Mesenchymal stem cell (in vitro differentiated cells and primary cell): Measurements from ENCODE around the gene ZBTB9.

Experiments
- DNase-seq: peaks from one replicate; pipeline ENCODE4 v3.0.0-alpha.2; 2013
- H2AFZ ChIP-seq: one replicate; pipeline ENCODE4 v1.6.1; 2013; ENCODE audit warnings: low read depth, mild to moderate bottlenecking, control low read depth, inconsistent platforms, low read length, moderate library complexity
- H2AK5ac ChIP-seq: 2 replicates; pipeline ENCODE4 v1.6.1; 2013; ENCODE audit warnings: low read length, moderate library complexity, mild to moderate bottlenecking, inconsistent platforms; ENCODE audit not compliant: severe bottlenecking
- H2BK120ac ChIP-seq: one replicate; pipeline ENCODE4 v1.6.1; 2013; ENCODE audit warnings: low read depth, mild to moderate bottlenecking, inconsistent platforms, low read length, moderate library complexity
- H2BK12ac ChIP-seq, 2 experiments: one replicate each; pipeline ENCODE4 v1.6.1; 2013; ENCODE audit warnings: inconsistent platforms in 2 of 2, low read length in 2 of 2, mild to moderate bottlenecking in 2 of 2, moderate library complexity in 2 of 2, control low read depth in 1 of 2
- H2BK15ac ChIP-seq: one replicate; pipeline ENCODE4 v1.6.1; 2013; ENCODE audit warnings: mild to moderate bottlenecking, low read depth, inconsistent platforms; ENCODE audit not compliant: poor library complexity, severe bottlenecking
- H2BK5ac ChIP-seq: 2 replicates; pipeline ENCODE4 v1.6.1; 2013; ENCODE audit warnings: low read depth, mild to moderate bottlenecking, low read length, control low read depth, inconsistent platforms; ENCODE audit not compliant: poor library complexity, severe bottlenecking
- H3K14ac ChIP-seq, 2 experiments: one replicate each; pipeline ENCODE4 v1.6.1; 2013; ENCODE audit warnings: inconsistent platforms in 2 of 2, low read length in 2 of 2, control low read depth in 1 of 2, mild to moderate bottlenecking in 1 of 2, moderate library complexity in 1 of 2
- H3K18ac ChIP-seq, 2 experiments: one replicate each; pipeline ENCODE4 v1.6.1; 2013; ENCODE audit warnings: inconsistent platforms in 2 of 2, low read length in 2 of 2, control low read depth in 1 of 2, low read depth in 1 of 2, mild to moderate bottlenecking in 1 of 2
- H3K23ac ChIP-seq, 2 experiments: one replicate each; pipeline ENCODE4 v1.6.1; 2013; ENCODE audit warnings: inconsistent platforms in 2 of 2, low read length in 2 of 2, mild to moderate bottlenecking in 2 of 2, moderate library complexity in 2 of 2, control low read depth in 1 of 2
- H3K27ac ChIP-seq: 2 replicates; pipeline ENCODE4 v1.5.1; 2013; ENCODE audit warnings: mild to moderate bottlenecking, moderate library complexity, low read length, control low read depth, inconsistent platforms; ENCODE audit not compliant: poor library complexity, severe bottlenecking
- H3K27me3 ChIP-seq, 2 experiments: 2 replicates each; pipeline versions ENCODE4 v1.6.1 to v1.7.0; 2013; ENCODE audit warnings: low read length in 2 of 2, mild to moderate bottlenecking in 2 of 2, moderate library complexity in 2 of 2, control low read depth in 1 of 2, inconsistent platforms in 1 of 2; ENCODE audit not compliant: control insufficient read depth in 1 of 2, insufficient read depth in 1 of 2
- H3K36me3 ChIP-seq, 2 experiments: 2 replicates each; pipeline versions ENCODE4 v1.6.1 to v1.7.0; 2013; ENCODE audit warnings: low read length in 2 of 2, control low read depth in 1 of 2, inconsistent platforms in 1 of 2, low read depth in 1 of 2, mild to moderate bottlenecking in 1 of 2; ENCODE audit not compliant: insufficient read depth in 2 of 2, control insufficient read depth in 1 of 2
- H3K4ac ChIP-seq, 2 experiments: one replicate each; pipeline ENCODE4 v1.6.1; 2013; ENCODE audit warnings: inconsistent platforms in 2 of 2, low read length in 2 of 2, mild to moderate bottlenecking in 2 of 2, moderate library complexity in 2 of 2, control low read depth in 1 of 2, low read depth in 1 of 2
- H3K4me1 ChIP-seq: 2 replicates; pipeline ENCODE4 v1.6.1; 2013; ENCODE audit warnings: low read depth, low read length, control low read depth; ENCODE audit not compliant: control insufficient read depth, insufficient read depth
- H3K4me2 ChIP-seq: 2 replicates; pipeline ENCODE4 v1.6.1; 2013; ENCODE audit warnings: low read length, mild to moderate bottlenecking, inconsistent platforms; ENCODE audit not compliant: poor library complexity, severe bottlenecking
- H3K4me3 ChIP-seq, 2 experiments: 2 replicates each; pipeline versions ENCODE4 v1.5.1 to v1.7.0; 2013; ENCODE audit warnings: low read length in 2 of 2, mild to moderate bottlenecking in 2 of 2, control low read depth in 1 of 2, low read depth in 1 of 2; ENCODE audit not compliant: insufficient read depth in 1 of 2
- H3K79me1 ChIP-seq: replicated peaks from 2 replicates; pipeline ENCODE4 v1.6.1; 2013; ENCODE audit warnings: mild to moderate bottlenecking, control low read depth, low read length, inconsistent platforms; ENCODE audit not compliant: poor library complexity, severe bottlenecking
- H3K9ac ChIP-seq: 2 replicates; pipeline ENCODE4 v1.7.0; 2013; ENCODE audit warnings: mild to moderate bottlenecking, low read length, moderate library complexity
- H3K9me3 ChIP-seq: 2 replicates; pipeline ENCODE4 v1.7.0; 2013; ENCODE audit warnings: mild to moderate bottlenecking, low read length; ENCODE audit not compliant: control insufficient read depth
- H4K8ac ChIP-seq: one replicate; pipeline ENCODE4 v1.6.1; 2013; ENCODE audit warnings: inconsistent platforms, mild to moderate bottlenecking, low read length, moderate library complexity
- H4K91ac ChIP-seq: one replicate; pipeline ENCODE4 v1.6.1; 2013; ENCODE audit warnings: mild to moderate bottlenecking, low read length, inconsistent platforms
- WGBS: methylation state at CpG from one replicate; pipeline ENCODE4 v1.1.7; 2013; ENCODE audit warnings: mixed read lengths; 5-methylcytosine and 5-hydroxymethylcytosine counted together

The ZBTB9 gene

DNA sequence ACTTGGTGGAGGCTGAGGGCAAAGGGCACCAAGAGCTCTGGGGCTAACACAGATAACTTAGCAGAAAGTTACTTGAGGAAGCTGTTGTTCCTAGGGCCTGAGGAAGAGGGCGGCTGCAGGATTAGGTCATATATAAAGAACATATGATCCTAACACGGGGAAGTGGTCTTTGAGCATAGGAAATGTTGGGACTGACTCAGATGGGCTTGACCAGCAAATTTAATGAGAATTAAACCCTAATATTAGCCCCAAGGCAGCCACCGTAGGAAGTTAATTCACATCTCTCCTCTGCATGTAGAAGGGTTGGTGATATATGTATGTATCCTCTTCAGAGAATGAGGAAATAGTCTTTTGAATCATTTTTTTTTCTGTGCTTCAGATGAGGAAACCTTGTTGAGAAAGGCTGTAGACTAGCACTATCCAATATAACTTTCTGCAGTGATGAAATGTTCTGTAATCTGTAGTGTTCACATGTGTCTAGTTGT, 9.2 kb upstream of the ZBTB9 start:
- no peak overlapping the region for H2BK5ac ChIP-seq
- peaks cover 83 to 93% of the 10 kb centered on the region in 2 experiments for H3K36me3 ChIP-seq
- H2BK120ac ChIP-seq, result no peak overlapping the region
- H3K27me3 ChIP-seq, result no peaks in the 10 kb centered on the region
- no peak overlapping the region for H4K8ac ChIP-seq
- no peak overlapping the region for H3K9ac ChIP-seq
- 88% methylated on average over 3 of the region's 3 CpGs for WGBS
- no peak overlapping the region for H3K4me2 ChIP-seq
- no peak overlapping the region for H2AK5ac ChIP-seq
- H3K27ac ChIP-seq, result no peak overlapping the region
- H3K4ac ChIP-seq, result no peak overlapping the region
- no peak overlapping the region for H3K18ac ChIP-seq
- H3K4me3 ChIP-seq, result no peak overlapping the region
- no peak overlapping the region for H3K23ac ChIP-seq
- H3K4me1 ChIP-seq, result no peaks in the 10 kb centered on the region
- H2AFZ ChIP-seq, result no peak overlapping the region
- H4K91ac ChIP-seq, result no peak overlapping the region
- no peak overlapping the region for H2BK12ac ChIP-seq
- H3K9me3 ChIP-seq, result no peaks in the 10 kb centered on the region
- H3K79me1 ChIP-seq, result peaks cover 25% of the 10 kb centered on the region
- no peak overlapping the region for H3K14ac ChIP-seq
- H2BK15ac ChIP-seq, result no peak overlapping the region
- DNase-seq, result no peak

DNA sequence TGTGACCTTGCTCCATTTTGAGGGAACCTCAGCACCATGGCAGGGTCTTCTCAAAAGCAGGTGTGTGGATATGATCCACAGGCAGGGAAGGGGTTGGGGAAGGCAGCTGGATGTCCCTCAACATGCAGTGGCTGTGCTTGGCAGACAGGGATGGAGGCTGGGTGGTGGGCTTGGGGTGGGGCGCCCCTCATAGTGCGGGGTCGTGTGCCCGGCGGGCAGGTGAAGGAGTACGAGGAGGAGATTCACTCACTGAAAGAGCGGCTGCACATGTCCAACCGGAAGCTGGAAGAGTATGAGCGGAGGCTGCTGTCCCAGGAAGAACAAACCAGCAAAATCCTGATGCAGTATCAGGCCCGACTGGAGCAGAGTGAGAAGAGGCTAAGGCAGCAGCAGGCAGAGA, 8.0 kb upstream of the ZBTB9 start:
- DNase-seq, result no peak
- Histone ChIP-seq H2AFZ (no peak overlapping the region), H3K9ac (no peak overlapping the region), H2BK5ac (no peak overlapping the region), H3K79me1 (peaks cover 25% of the 10 kb centered on the region), H3K4me3 (no peak overlapping the region), H2BK15ac (no peak overlapping the region), H2BK12ac (no peak overlapping the region), H4K8ac (no peak overlapping the region), H3K4me1 (no peaks in the 10 kb centered on the region), H3K14ac (no peak overlapping the region), H3K27me3 (no peaks in the 10 kb centered on the region), H3K9me3 (no peaks in the 10 kb centered on the region), H2BK120ac (no peak overlapping the region), H4K91ac (no peak overlapping the region), H3K4ac (no peak overlapping the region), H3K18ac (no peak overlapping the region), H3K27ac (no peak overlapping the region), H3K4me2 (no peak overlapping the region), H2AK5ac (no peak overlapping the region), H3K36me3 (peaks cover 72 to 82% of the 10 kb centered on the region in 2 experiments), H3K23ac (no peak overlapping the region)
- WGBS, result 97% methylated on average over 10 of the region's 10 CpGs

DNA sequence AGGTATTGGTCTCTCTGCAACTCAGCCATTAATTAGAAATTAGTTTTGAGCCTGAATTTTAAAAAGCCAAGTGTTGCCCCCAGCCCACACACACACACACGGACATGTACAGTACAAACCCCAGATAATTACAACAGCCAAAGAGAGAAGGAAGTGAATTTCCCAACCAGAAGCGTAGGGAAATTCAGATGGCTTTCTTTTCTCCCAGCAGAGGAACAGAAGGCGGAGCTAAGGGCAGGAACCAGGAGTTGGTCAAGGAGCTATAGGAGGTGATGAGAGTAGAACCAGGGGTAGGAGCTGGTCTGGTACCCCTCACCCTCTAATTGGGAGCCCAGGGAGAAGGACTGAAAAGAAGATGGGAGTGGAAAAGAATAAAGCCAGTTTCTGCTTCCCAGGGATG, 3.9 kb upstream of the ZBTB9 start:
- no peak overlapping the region for H3K4me3 ChIP-seq
- H3K27me3 ChIP-seq, result no peaks in the 10 kb centered on the region
- peaks cover 49 to 52% of the 10 kb centered on the region in 2 experiments for H3K36me3 ChIP-seq
- H3K79me1 ChIP-seq, result peaks cover 43% of the 10 kb centered on the region
- no peak overlapping the region for H3K23ac ChIP-seq
- H3K9ac ChIP-seq, result no peak overlapping the region
- peaks cover 7% of the 10 kb centered on the region for H3K4me1 ChIP-seq
- no peak overlapping the region for H3K27ac ChIP-seq
- H3K14ac ChIP-seq, result no peak overlapping the region
- DNase-seq, result no peak
- H2BK120ac ChIP-seq, result no peak overlapping the region
- 91% methylated on average over 3 of the region's 3 CpGs for WGBS
- no peak overlapping the region for H2AK5ac ChIP-seq
- no peaks in the 10 kb centered on the region for H3K9me3 ChIP-seq
- H2AFZ ChIP-seq, result no peak overlapping the region
- no peak overlapping the region for H4K91ac ChIP-seq
- no peak overlapping the region for H4K8ac ChIP-seq
- no peak overlapping the region for H2BK5ac ChIP-seq
- H3K18ac ChIP-seq, result no peak overlapping the region
- H2BK12ac ChIP-seq, result no peak overlapping the region
- no peak overlapping the region for H3K4ac ChIP-seq
- no peak overlapping the region for H3K4me2 ChIP-seq
- no peak overlapping the region for H2BK15ac ChIP-seq

DNA sequence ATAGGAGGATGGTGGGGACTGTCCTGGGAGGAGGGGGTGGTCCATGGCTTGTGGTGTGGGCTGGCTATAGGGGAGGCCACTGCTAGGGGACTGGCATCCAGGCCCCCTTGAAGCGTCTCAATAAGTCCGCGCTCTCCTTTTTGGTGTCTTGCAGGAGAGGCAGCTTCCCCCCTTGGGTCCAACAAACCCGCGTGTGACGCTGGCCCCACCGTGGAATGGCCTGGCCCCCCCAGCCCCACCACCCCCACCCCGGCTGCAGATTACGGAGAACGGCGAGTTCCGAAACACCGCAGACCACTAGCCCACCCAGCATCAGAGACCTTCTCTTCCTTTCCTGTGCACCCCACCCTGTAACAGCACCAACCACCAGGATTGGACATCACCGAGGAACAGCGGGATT, 2.8 kb upstream of the ZBTB9 start:
- Histone ChIP-seq H3K36me3 (peaks cover 52 to 54% of the 10 kb centered on the region in 2 experiments), H3K27ac (no peak overlapping the region), H3K27me3 (no peaks in the 10 kb centered on the region), H3K4me2 (no peak overlapping the region), H2BK15ac (no peak overlapping the region), H3K4ac (no peak overlapping the region), H2BK120ac (no peak overlapping the region), H3K9me3 (no peaks in the 10 kb centered on the region), H2BK12ac (no peak overlapping the region), H3K79me1 (peaks cover 52% of the 10 kb centered on the region), H3K4me1 (peaks cover 7% of the 10 kb centered on the region), H3K18ac (no peak overlapping the region), H2AFZ (no peak overlapping the region), H3K14ac (no peak overlapping the region), H3K23ac (no peak overlapping the region), H3K9ac (no peak overlapping the region), H2BK5ac (no peak overlapping the region), H4K91ac (no peak overlapping the region), H3K4me3 (no peak overlapping the region), H4K8ac (no peak overlapping the region), H2AK5ac (no peak overlapping the region)
- DNase-seq, result no peak
- WGBS, result 98% methylated on average over 14 of the region's 15 CpGs
